H1 (cell line): ENCODE results near the gene FADS3. TPM values are rescaled to one million over a fixed set of nuclear protein-coding genes. Genes with fewer than 3 reads are reported as not detected.

ENCODE experiments used
- SP4 ChIP-seq: IDR thresholded peaks from 2 replicates; pipeline ENCODE4 v1.6.1; 2012; ENCODE audit warnings: low read length, inconsistent platforms
- YY1 ChIP-seq: IDR thresholded peaks from 2 replicates; pipeline ENCODE4 v1.6.1; 2011; ENCODE audit warnings: low read depth, mild to moderate bottlenecking, low read length
- polyA plus RNA-seq, 7 experiments: library from polyadenylated mRNA; depleted of rRNA in 3 of 7; stranded (reverse) in 5 of 7; unstranded in 2 of 7; fragments of >200 nt in 5 of 7; fragments of 200-250 nt in 2 of 7; gene quantifications; 1 replicate in 5 of 7; 2 replicates in 1 of 7; 4 replicates in 1 of 7; pipeline versions ENCODE4 v1.2.1 to v1.2.3, GENCODE V29; 2011 to 2013; ENCODE audit warnings: missing spikeins in 2 of 7, mixed read lengths in 2 of 7
- total RNA-seq: library from RNA; stranded (reverse); fragmentation: NEBNext Ultra II Directional; extraction: Animal tissue kit (Norgen Biotek cat#: 25700); gene quantifications from 2 replicates; pipeline ENCODE4 v1.2.1, GENCODE V29; 2021
- TF ChIP-seq, protein P1 (sequence below): fragments of 300-600 bp; sonication (generic); IDR thresholded peaks from 2 replicates; pipeline ENCODE4 v1.7.1; 2012; ENCODE audit warnings: low read length, moderate library complexity, mild to moderate bottlenecking, inconsistent platforms; ENCODE audit not compliant: insufficient replicate concordance

FADS3 gene
- total and polyA plus RNA-seq, 2 of the 8 experiments (the other 6 are each of a cell fraction or from before 2014, with no cell fraction given), result 43.8 to 76.3 TPM

DNA sequence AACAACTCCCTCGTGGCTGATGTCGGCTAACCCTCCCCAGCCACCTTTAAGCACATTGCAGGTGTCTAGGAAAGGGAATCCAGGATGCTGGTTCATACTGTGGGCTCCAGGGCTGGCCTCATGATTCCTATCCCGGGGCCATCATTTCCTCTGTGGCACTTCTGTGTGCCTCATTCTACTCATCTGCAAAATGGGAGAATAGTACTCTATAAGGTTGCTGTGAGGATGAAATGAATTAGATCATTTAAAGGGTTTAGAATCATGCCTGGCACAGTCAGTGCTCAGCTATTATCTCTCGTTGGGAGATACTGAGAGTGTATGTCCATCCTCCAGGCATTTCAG, 4.3 kb upstream of the FADS3 start (continued):
- TF ChIP-seq, protein P1, sequence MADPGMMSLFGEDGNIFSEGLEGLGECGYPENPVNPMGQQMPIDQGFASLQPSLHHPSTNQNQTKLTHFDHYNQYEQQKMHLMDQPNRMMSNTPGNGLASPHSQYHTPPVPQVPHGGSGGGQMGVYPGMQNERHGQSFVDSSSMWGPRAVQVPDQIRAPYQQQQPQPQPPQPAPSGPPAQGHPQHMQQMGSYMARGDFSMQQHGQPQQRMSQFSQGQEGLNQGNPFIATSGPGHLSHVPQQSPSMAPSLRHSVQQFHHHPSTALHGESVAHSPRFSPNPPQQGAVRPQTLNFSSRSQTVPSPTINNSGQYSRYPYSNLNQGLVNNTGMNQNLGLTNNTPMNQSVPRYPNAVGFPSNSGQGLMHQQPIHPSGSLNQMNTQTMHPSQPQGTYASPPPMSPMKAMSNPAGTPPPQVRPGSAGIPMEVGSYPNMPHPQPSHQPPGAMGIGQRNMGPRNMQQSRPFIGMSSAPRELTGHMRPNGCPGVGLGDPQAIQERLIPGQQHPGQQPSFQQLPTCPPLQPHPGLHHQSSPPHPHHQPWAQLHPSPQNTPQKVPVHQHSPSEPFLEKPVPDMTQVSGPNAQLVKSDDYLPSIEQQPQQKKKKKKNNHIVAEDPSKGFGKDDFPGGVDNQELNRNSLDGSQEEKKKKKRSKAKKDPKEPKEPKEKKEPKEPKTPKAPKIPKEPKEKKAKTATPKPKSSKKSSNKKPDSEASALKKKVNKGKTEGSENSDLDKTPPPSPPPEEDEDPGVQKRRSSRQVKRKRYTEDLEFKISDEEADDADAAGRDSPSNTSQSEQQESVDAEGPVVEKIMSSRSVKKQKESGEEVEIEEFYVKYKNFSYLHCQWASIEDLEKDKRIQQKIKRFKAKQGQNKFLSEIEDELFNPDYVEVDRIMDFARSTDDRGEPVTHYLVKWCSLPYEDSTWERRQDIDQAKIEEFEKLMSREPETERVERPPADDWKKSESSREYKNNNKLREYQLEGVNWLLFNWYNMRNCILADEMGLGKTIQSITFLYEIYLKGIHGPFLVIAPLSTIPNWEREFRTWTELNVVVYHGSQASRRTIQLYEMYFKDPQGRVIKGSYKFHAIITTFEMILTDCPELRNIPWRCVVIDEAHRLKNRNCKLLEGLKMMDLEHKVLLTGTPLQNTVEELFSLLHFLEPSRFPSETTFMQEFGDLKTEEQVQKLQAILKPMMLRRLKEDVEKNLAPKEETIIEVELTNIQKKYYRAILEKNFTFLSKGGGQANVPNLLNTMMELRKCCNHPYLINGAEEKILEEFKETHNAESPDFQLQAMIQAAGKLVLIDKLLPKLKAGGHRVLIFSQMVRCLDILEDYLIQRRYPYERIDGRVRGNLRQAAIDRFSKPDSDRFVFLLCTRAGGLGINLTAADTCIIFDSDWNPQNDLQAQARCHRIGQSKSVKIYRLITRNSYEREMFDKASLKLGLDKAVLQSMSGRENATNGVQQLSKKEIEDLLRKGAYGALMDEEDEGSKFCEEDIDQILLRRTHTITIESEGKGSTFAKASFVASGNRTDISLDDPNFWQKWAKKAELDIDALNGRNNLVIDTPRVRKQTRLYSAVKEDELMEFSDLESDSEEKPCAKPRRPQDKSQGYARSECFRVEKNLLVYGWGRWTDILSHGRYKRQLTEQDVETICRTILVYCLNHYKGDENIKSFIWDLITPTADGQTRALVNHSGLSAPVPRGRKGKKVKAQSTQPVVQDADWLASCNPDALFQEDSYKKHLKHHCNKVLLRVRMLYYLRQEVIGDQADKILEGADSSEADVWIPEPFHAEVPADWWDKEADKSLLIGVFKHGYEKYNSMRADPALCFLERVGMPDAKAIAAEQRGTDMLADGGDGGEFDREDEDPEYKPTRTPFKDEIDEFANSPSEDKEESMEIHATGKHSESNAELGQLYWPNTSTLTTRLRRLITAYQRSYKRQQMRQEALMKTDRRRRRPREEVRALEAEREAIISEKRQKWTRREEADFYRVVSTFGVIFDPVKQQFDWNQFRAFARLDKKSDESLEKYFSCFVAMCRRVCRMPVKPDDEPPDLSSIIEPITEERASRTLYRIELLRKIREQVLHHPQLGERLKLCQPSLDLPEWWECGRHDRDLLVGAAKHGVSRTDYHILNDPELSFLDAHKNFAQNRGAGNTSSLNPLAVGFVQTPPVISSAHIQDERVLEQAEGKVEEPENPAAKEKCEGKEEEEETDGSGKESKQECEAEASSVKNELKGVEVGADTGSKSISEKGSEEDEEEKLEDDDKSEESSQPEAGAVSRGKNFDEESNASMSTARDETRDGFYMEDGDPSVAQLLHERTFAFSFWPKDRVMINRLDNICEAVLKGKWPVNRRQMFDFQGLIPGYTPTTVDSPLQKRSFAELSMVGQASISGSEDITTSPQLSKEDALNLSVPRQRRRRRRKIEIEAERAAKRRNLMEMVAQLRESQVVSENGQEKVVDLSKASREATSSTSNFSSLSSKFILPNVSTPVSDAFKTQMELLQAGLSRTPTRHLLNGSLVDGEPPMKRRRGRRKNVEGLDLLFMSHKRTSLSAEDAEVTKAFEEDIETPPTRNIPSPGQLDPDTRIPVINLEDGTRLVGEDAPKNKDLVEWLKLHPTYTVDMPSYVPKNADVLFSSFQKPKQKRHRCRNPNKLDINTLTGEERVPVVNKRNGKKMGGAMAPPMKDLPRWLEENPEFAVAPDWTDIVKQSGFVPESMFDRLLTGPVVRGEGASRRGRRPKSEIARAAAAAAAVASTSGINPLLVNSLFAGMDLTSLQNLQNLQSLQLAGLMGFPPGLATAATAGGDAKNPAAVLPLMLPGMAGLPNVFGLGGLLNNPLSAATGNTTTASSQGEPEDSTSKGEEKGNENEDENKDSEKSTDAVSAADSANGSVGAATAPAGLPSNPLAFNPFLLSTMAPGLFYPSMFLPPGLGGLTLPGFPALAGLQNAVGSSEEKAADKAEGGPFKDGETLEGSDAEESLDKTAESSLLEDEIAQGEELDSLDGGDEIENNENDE, result no peak
- no peak for TF ChIP-seq YY1
- no peak for TF ChIP-seq SP4
